Ovary (tissue), 3 donors: ENCODE measurements around the gene RANBP17.

Experiments used
- POLR2A ChIP-seq: fragments of 450-650 bp; IDR thresholded peaks from one replicate; pipeline ENCODE4 v1.6.1; 2017; ENCODE audit warnings: antibody characterized with exemption, mild to moderate bottlenecking, moderate library complexity
- TF ChIP-seq, protein P1 (sequence below), 3 donors: fragments of 450-650 bp in 2 of 3; fragments of 200-600 bp in 1 of 3; IDR thresholded peaks; one replicate each; pipeline versions ENCODE4 v1.5.1 to v1.8.0; 2016 to 2022; ENCODE audit warnings: antibody characterized with exemption in 3 of 3, mild to moderate bottlenecking in 1 of 3
- donor health status: DM: no; HTN: no; CAD: no.

GRCh38 chr5:171131497-171131896 lies 269.7 kb downstream of the RANBP17 start:
- TF ChIP-seq, protein P1, sequence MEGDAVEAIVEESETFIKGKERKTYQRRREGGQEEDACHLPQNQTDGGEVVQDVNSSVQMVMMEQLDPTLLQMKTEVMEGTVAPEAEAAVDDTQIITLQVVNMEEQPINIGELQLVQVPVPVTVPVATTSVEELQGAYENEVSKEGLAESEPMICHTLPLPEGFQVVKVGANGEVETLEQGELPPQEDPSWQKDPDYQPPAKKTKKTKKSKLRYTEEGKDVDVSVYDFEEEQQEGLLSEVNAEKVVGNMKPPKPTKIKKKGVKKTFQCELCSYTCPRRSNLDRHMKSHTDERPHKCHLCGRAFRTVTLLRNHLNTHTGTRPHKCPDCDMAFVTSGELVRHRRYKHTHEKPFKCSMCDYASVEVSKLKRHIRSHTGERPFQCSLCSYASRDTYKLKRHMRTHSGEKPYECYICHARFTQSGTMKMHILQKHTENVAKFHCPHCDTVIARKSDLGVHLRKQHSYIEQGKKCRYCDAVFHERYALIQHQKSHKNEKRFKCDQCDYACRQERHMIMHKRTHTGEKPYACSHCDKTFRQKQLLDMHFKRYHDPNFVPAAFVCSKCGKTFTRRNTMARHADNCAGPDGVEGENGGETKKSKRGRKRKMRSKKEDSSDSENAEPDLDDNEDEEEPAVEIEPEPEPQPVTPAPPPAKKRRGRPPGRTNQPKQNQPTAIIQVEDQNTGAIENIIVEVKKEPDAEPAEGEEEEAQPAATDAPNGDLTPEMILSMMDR (IDR thresholded peaks at IDR 0.05) = no peak
- TF ChIP-seq POLR2A = no peak
